GM23338 (cell line): ENCODE measurements around the gene OSBPL10.

Experiments used
- CREB1 ChIP-seq: fragments of 250-450 bp; sonication (Bioruptor Pico); IDR thresholded peaks from 2 replicates; pipeline ENCODE4 v1.5.0; 2020; ENCODE audit warnings: low read depth, mild to moderate bottlenecking, moderate library complexity
- CTCF ChIP-seq, 2 experiments: fragments of 200-600 bp in 1 of 2; sonication (generic) in 1 of 2; conservative IDR thresholded peaks; 2 replicates each; pipeline versions ENCODE4 v1.5.1 to v1.6.1; 2016 to 2017; ENCODE audit warnings: antibody characterized with exemption in 2 of 2, low read depth in 2 of 2, mild to moderate bottlenecking in 2 of 2, moderate library complexity in 1 of 2
- ETS1 ChIP-seq: IDR thresholded peaks from 2 replicates; pipeline ENCODE4 v1.6.1; 2016; ENCODE audit warnings: antibody characterized with exemption
- EZH2 ChIP-seq: fragments of 200-600 bp; sonication (generic); IDR thresholded peaks from one replicate; pipeline ENCODE4 v1.8.0; 2017; ENCODE audit warnings: antibody characterized with exemption, mild to moderate bottlenecking, low read depth; ENCODE audit not compliant: unreplicated experiment
- EZH2phosphoT487 ChIP-seq: fragments of 200-600 bp; sonication (generic); IDR thresholded peaks from one replicate; pipeline ENCODE4 v1.8.1; 2018; ENCODE audit warnings: antibody characterized with exemption; ENCODE audit not compliant: unreplicated experiment
- JUNB ChIP-seq: IDR thresholded peaks from one replicate; pipeline ENCODE4 v1.6.1; 2016; ENCODE audit warnings: antibody characterized with exemption; ENCODE audit not compliant: unreplicated experiment
- POLR2AphosphoS5 ChIP-seq: IDR thresholded peaks from 2 replicates; pipeline ENCODE4 v1.6.1; 2016; ENCODE audit warnings: antibody characterized with exemption, low read depth
- STAT1 ChIP-seq: IDR thresholded peaks from one replicate; pipeline ENCODE4 v1.6.1; 2016; ENCODE audit warnings: antibody characterized with exemption; ENCODE audit not compliant: unreplicated experiment
- ZNF114 ChIP-seq: fragments of 250-450 bp; sonication (Bioruptor Pico); IDR thresholded peaks from 2 replicates; pipeline ENCODE4 v1.5.0; 2020; ENCODE audit warnings: mild to moderate bottlenecking, moderate library complexity
- ZNF331 ChIP-seq: fragments of 250-450 bp; sonication (Bioruptor Pico); IDR thresholded peaks from 2 replicates; pipeline ENCODE4 v1.5.0; 2020; ENCODE audit warnings: low read depth, mild to moderate bottlenecking, moderate library complexity
- ZNF462 ChIP-seq: fragments of 250-450 bp; sonication (Bioruptor Pico); IDR thresholded peaks from 2 replicates; pipeline ENCODE4 v1.5.0; 2020; ENCODE audit warnings: mild to moderate bottlenecking, moderate library complexity
- TF ChIP-seq, protein P1 (sequence below): IDR thresholded peaks from one replicate; pipeline ENCODE4 v1.6.1; 2018; ENCODE audit warnings: antibody characterized with exemption; ENCODE audit not compliant: unreplicated experiment

- TF ChIP-seq, protein P1, sequence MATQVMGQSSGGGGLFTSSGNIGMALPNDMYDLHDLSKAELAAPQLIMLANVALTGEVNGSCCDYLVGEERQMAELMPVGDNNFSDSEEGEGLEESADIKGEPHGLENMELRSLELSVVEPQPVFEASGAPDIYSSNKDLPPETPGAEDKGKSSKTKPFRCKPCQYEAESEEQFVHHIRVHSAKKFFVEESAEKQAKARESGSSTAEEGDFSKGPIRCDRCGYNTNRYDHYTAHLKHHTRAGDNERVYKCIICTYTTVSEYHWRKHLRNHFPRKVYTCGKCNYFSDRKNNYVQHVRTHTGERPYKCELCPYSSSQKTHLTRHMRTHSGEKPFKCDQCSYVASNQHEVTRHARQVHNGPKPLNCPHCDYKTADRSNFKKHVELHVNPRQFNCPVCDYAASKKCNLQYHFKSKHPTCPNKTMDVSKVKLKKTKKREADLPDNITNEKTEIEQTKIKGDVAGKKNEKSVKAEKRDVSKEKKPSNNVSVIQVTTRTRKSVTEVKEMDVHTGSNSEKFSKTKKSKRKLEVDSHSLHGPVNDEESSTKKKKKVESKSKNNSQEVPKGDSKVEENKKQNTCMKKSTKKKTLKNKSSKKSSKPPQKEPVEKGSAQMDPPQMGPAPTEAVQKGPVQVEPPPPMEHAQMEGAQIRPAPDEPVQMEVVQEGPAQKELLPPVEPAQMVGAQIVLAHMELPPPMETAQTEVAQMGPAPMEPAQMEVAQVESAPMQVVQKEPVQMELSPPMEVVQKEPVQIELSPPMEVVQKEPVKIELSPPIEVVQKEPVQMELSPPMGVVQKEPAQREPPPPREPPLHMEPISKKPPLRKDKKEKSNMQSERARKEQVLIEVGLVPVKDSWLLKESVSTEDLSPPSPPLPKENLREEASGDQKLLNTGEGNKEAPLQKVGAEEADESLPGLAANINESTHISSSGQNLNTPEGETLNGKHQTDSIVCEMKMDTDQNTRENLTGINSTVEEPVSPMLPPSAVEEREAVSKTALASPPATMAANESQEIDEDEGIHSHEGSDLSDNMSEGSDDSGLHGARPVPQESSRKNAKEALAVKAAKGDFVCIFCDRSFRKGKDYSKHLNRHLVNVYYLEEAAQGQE: no peak
- TF ChIP-seq CTCF (conservative IDR thresholded peaks at IDR 0.05; ENCODE audit: low read depth in 2 of 2) (no peak), EZH2 (no peak), CREB1 (CRISPR knock-in tag) (no peak), ZNF114 (CRISPR knock-in tag) (no peak), ETS1 (no peak), JUNB (no peak), EZH2phosphoT487 (no peak), POLR2AphosphoS5 (no peak), ZNF462 (CRISPR knock-in tag) (no peak), STAT1 (no peak), ZNF331 (CRISPR knock-in tag) (no peak)
Measured at GRCh38 chr3:31624083-31624709, 356.9 kb downstream of the OSBPL10 start.
